HG03378 (cell line): ENCODE data around the gene CHN1.

Experiments
- ATAC-seq: cut with Tn5 transposase; IDR thresholded peaks from one replicate; pipeline ENCODE4 v1.9.1; 2021; ENCODE audit warnings: mild to moderate bottlenecking, moderate library complexity; ENCODE audit not compliant: unreplicated experiment

The CHN1 gene

GRCh38 chr2:175004980-175005732 is at the start of gene CHN1:
CHN1 (minus strand) TSS chr2:175005381; CDS start chr2:175004912, 469 bp downstream.
- ATAC-seq = no peak

DNA sequence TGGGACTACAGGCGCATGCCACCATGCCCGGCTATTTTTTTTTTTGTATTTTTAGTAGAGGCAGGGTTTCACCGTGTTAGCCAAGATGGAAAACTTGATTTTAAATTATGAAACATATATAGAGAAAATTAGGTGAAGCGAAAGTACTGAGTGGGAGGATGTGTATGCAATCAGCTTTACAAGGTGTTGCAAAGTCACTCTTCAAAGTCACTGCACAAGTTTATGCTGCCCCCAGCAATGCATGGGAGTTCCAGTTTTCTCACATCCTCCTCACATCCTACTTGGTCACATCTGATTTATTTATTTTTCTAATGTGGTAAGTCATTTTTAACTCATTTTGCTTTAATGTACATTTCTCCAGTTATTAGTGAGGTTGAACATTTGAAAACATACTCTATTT is 49.2 kb upstream of the CHN1 start:
- ATAC-seq = no peak

GRCh38 chr2:175049661-175050060 is 44.5 kb upstream of the CHN1 start:
- no peak for ATAC-seq

- no peak for ATAC-seq
Measured at GRCh38 chr2:175048275-175048674, 43.1 kb upstream of the CHN1 start.

GRCh38 chr2:175039490-175039889 is 34.3 kb upstream of the CHN1 start:
- no peak for ATAC-seq

GRCh38 chr2:175039031-175039430 is 33.9 kb upstream of the CHN1 start:
- ATAC-seq = no peak

- no peak for ATAC-seq
Measured at GRCh38 chr2:175037941-175038340, 32.8 kb upstream of the CHN1 start.

DNA sequence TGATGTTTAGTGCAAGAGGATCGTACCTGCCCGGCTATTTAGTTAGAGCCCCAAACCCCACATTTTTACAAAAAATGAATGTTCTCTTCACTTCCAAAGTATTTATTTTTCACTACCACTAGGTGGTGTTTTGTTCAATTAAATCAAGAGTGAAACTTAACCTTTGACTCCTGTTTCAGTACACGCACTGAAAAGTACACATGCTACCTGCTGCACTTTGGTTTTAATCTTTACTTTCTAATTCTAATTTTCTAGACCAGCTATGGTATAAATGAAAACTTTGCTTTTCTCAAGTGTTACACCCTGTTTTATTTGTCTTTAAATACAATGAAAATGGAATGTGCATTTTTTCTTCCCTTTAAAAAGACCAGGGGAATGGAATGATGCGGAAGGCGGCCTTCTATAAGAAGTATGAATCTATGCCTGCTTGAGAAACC is 31.4 kb upstream of the CHN1 start:
- no peak for ATAC-seq

GRCh38 chr2:175035806-175036205 is 30.6 kb upstream of the CHN1 start:
- no peak for ATAC-seq

GRCh38 chr2:175034716-175035115 is 29.5 kb upstream of the CHN1 start:
- no peak for ATAC-seq

DNA sequence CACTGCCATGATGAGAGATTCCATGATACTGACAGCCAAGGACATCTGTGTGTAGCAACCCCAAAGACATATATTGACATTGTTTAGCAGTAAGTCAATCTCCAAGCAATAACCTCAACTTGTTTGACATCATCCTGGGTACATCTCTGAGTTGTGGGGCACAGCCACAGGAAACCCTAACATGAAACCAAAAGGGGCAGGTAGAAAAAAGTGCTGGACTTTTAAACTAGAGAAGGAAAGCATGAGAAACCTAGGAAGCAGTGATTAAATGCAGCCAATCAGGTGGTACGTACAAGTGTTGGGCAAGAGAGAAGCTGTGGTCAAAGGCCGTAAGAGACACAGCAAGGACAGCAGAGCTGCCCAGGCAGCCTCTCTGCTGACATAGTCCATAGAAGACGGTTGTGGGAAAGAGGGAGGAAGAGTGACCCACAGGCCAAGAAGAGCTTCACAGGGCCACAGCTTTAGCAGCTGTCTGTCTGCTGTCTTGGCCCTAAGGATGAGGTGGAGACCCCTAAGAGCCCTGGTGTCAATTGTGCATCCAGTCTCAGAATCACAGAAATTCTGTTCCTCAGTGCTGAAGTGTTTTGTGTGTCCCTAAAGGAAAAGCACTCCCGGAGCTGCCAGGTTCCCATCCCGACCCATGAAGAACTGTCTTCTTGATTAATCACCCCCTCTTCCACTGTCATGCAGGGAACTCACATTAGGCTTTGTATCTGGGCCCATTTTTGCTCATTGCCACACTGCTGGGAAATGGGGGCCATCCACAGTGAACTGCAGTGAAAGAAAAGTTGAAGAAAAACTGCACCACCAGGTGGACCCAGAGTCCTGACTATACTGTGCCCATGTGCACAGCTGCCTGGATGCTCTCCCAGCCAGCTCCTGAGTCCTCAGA is 25.4 kb upstream of the CHN1 start:
- ATAC-seq = no peak

GRCh38 chr2:175027755-175028154 is 22.6 kb upstream of the CHN1 start:
- ATAC-seq = no peak

DNA sequence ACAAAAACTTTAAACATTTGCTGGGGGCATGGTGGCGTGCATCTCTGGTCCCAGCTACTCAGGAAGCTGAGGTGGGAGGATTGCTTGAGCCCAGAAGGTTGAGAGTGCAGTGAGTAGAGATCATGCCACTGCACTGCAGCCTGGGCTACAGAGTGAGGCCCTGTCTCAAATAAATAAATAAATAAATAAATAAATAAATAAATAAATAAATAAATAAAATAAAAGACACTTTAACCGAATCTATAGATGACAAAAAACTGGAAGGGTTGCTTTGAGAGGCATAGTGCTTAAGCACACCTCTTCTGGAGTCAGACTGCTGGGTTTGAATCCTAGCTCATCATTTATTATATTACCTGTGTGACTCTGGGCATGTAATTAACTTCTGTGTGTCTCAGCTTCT is 21.2 kb upstream of the CHN1 start:
- no peak for ATAC-seq

DNA sequence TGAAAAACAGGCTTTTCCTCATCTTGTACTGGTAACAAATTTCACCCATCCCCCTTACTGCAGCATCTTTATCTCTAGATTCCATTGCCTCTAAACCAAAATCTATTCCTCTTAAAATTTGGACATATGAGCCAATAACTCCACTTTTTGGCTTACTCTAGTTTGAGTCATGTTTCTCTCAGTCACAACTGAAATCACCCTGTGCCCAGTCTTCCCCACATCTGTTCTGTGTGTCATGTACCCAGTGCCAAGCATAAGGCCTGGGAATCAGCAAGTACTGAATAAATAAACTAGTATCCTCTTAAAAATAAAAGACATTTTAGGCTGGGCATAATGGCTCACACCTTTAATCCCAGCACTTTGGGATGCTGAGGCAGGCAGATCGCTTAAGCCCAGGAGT is 20.8 kb upstream of the CHN1 start:
- ATAC-seq = no peak

GRCh38 chr2:175025233-175025632 is 20.1 kb upstream of the CHN1 start:
- ATAC-seq = no peak

DNA sequence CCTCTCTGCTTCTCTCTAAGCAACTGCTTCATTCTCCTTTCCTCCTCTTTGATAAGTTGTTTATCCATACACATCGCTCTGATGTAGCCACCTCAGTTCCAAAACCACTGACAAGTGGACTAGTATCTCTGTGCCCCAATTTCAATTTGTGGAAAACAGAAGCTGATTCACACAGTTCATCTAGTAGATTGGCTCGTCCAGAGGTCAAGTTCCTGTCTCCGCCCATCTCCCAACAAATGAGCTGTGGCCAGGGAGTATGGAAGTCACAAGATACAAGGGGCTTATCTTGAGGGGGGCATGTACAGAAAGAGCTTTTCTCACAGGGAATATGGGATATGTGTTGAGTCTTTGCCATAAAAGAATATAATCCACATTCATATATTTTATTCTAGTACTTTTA is 17.7 kb upstream of the CHN1 start:
- ATAC-seq = no peak

DNA sequence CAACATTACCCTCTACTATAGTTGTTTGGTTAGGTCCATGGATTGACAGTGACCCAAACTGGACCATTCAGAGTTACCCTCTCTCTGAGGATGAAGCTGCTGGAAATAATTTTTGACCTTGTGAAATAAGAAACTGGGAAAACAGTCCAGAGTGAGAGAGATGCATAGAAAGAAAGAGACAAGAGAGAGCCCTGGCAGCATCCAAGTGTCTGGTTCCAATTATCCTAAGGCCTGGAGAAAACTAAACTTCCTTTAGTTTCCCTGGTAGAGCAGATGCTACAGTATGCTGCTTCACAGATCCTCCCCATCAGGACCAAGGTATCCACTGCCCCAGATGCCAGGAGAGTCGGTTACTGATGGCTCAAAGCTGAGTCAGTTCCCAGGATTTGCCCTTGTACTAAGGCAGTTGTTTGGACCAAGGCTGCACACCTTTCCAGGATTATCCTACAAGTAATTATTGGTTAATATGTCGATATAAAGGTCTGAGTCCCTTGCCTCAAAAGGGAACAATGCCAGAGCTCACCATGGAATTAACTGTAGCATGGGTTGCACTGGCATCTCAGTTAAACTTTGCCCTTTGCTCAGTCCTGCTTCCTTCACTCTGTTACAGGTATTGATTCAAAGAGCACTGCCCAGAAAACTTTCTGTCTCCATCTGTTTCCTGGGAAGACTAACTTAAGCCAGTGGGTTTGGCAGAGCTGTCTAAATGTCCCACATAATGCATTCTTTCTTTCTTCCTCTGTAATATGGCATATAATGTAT is 14.6 kb upstream of the CHN1 start:
- ATAC-seq = no peak

GRCh38 chr2:175017618-175018414 is 12.6 kb upstream of the CHN1 start:
- no peak for ATAC-seq

- no peak for ATAC-seq
Measured at GRCh38 chr2:175015340-175015739, 10.2 kb upstream of the CHN1 start.

DNA sequence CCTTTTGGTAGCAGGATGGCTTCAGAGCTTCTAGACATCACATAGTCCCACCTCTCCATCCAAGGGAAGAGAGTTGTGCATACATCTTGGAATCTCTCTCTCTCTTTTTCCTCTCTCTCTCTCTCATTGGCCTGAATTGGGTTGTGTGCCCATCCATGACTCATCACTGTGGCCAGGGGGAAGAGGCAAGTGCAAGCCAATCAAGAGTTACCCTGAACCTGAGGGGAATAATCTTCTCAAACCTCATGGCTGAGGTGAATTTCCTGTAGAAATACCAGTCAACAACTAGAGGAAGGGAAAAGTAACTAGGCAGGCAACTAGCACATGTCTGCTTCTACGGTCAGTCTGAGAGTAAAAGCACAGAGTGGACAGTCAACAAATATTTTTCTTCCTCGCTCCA is 7.3 kb upstream of the CHN1 start:
- no peak for ATAC-seq

GRCh38 chr2:175011505-175011904 is 6.3 kb upstream of the CHN1 start:
- ATAC-seq = no peak
